Neural crest cell (in vitro differentiated cells): ENCODE data around the gene COL20A1. TPM values are rescaled to one million over a fixed set of nuclear protein-coding genes. Genes with fewer than 3 reads are reported as not detected.
"Not testable (repeated sequence)": the region's sequence is repeated elsewhere in the genome, so short reads cannot be mapped to it uniquely, and the experiment has no call there.

ENCODE experiments used
- DNase-seq: peaks from one replicate; pipeline ENCODE4 v3.0.0; 2021; ENCODE audit warnings: low read depth, mixed read lengths, low spot score
- H3K27ac Mint-ChIP-seq: one replicate; pipeline ENCODE4 v1.8.0; 2021; ENCODE audit warnings: mild to moderate bottlenecking, mixed read lengths; ENCODE audit not compliant: unreplicated experiment
- H3K27me3 Mint-ChIP-seq: 2 replicates; pipeline ENCODE4 v1.8.0; 2021; ENCODE audit warnings: low read depth, mild to moderate bottlenecking, mixed read lengths
- H3K36me3 Mint-ChIP-seq: 2 replicates; pipeline ENCODE4 v1.8.0; 2021; ENCODE audit warnings: low read depth, mild to moderate bottlenecking, mixed read lengths
- H3K4me1 Mint-ChIP-seq: 2 replicates; pipeline ENCODE4 v1.8.0; 2021; ENCODE audit warnings: mixed read lengths
- H3K4me3 Mint-ChIP-seq: one replicate; pipeline ENCODE4 v1.8.0; 2021; ENCODE audit warnings: mild to moderate bottlenecking, mixed read lengths
- H3K9me3 Mint-ChIP-seq: 2 replicates; pipeline ENCODE4 v1.8.0; 2021; ENCODE audit warnings: mixed read lengths
- total RNA-seq: library from RNA; stranded (reverse); gene quantifications from 2 replicates; pipeline ENCODE4 v1.2.1, GENCODE V29; 2021
- TF ChIP-seq, protein P1 (sequence below): fragments of 200-600 bp; sonication (generic); conservative IDR thresholded peaks from 2 replicates; pipeline ENCODE4 v1.5.0; 2021; ENCODE audit warnings: antibody characterized with exemption, mild to moderate bottlenecking

COL20A1 gene
- total RNA-seq, 1 donor from 2014 or later: 10.2 TPM

DNA sequence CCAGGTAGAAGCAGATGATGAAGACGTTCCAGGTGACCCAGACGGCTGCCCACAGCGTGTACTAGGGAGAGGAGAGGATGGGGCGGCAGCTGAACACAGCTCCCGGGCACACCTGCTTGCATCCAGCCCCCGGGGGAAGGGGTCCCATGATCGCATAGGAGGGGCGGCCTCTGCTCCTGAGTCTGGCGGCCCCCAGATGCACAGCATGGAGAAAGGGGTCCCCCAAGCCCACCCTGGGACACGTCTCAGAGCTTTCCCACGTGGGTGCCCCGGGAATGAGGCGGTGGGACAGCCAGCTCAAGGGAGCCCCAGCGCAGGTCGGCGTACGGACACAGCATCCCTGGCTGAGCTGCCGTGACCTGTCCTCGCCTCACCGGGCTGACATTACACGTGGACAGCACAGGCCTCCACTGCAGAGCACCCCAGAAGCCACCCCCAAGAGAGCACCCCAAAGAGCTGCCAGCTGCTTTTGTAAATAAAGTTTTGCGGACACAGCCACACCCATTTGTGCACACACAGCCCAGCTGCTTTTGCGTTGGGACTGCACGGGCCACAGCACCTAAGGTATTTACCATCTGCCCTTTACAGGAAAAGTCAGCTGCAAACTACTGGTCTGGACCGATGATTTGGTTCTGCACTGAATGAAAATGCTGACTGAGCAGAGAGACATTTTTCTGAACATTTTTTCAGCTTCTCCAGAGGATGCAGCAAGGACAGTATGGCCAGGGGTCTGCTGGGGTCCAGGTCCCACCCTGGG is 44.0 kb upstream of the COL20A1 start:
- Mint-ChIP-seq H3K27me3 (no peaks in the 10 kb centered on the region), H3K27ac (no peak overlapping the region), H3K9me3 (no peaks in the 10 kb centered on the region), H3K36me3 (no peaks in the 10 kb centered on the region), H3K4me3 (no peak overlapping the region), H3K4me1 (peaks cover 32% of the 10 kb centered on the region)
- TF ChIP-seq, protein P1, sequence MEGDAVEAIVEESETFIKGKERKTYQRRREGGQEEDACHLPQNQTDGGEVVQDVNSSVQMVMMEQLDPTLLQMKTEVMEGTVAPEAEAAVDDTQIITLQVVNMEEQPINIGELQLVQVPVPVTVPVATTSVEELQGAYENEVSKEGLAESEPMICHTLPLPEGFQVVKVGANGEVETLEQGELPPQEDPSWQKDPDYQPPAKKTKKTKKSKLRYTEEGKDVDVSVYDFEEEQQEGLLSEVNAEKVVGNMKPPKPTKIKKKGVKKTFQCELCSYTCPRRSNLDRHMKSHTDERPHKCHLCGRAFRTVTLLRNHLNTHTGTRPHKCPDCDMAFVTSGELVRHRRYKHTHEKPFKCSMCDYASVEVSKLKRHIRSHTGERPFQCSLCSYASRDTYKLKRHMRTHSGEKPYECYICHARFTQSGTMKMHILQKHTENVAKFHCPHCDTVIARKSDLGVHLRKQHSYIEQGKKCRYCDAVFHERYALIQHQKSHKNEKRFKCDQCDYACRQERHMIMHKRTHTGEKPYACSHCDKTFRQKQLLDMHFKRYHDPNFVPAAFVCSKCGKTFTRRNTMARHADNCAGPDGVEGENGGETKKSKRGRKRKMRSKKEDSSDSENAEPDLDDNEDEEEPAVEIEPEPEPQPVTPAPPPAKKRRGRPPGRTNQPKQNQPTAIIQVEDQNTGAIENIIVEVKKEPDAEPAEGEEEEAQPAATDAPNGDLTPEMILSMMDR: no peak
- no peak for DNase-seq

DNA sequence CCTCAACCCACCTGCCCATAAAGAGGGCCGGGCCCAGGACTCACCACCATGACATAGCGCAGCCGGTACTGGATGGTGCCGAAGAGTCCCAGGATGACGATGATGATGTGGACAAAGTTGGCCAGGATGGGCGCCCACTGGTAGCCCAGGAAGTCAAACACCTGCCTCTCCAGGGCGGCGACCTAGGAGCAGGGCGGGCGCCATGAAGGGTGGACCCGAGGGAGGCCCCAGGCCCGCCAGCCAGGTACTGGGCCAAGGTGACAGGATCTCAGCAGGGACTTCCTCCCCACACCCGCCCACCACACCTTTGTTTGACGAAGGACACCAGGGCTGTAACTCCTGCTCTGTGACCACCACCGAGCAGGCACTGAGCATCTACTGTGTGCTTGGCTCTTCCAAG is 43.1 kb upstream of the COL20A1 start:
- no peak overlapping the region for H3K4me3 Mint-ChIP-seq
- H3K27me3 Mint-ChIP-seq: no peaks in the 10 kb centered on the region
- H3K27ac Mint-ChIP-seq: no peak overlapping the region
- H3K4me1 Mint-ChIP-seq: peaks cover 33% of the 10 kb centered on the region
- H3K36me3 Mint-ChIP-seq: no peaks in the 10 kb centered on the region
- H3K9me3 Mint-ChIP-seq: no peaks in the 10 kb centered on the region
- no peak for DNase-seq
- TF ChIP-seq, protein P1: no peak

DNA sequence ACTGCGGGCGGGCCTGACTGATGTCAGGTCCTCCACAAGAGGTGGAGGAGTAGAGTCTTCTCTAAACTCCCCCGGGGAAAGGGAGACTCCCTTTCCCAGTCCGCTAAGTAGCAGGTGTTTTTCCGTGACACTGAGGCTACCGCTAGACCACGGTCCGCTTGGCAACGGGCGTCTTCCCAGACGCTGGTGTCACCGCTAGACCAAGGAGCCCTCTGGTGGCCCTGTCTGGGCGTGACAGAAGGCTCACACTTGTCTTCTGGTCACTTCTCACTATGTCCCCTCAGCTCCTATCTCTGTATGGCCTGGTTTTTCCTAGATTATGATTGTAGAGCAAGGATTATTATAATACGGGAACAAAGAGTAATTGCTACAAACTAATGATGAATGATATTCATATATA is 41.6 kb upstream of the COL20A1 start:
- TF ChIP-seq, protein P1: peak; percentile 46
- Mint-ChIP-seq H3K4me3 (peak overlapping the region; percentile 86), H3K4me1 (peaks cover 45% of the 10 kb centered on the region), H3K27ac (peak overlapping the region; percentile 70)
- H3K9me3 Mint-ChIP-seq, H3K27me3 Mint-ChIP-seq, H3K36me3 Mint-ChIP-seq: not testable (repeated sequence)
- peak; percentile 37 for DNase-seq

DNA sequence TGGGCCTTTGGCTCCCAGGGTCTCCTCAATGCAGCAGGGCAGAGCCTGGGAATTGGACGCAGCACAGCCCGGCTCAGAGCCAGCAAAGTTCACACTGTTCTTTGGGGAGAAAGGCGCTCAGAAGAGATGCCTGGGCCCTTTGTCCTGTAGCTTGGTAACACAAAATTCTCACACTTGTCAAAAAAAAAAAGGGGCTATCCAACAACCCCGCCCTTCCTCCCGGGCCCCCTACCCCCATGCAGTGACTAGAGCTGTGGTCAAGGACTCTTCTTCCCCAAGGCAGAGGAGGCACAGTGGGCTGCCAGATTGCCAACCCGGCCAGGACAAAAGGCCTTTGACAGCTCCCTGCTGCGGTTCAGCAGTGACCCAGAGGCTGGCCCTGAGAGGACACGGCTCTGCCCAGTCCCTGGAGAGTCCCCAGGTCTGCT is 40.7 kb upstream of the COL20A1 start:
- peak; percentile 22 for DNase-seq
- peaks cover 2% of the 10 kb centered on the region for H3K27me3 Mint-ChIP-seq
- TF ChIP-seq, protein P1: no peak
- H3K4me3 Mint-ChIP-seq: peak overlapping the region; percentile 92
- H3K27ac Mint-ChIP-seq: peak overlapping the region; percentile 93
- H3K9me3 Mint-ChIP-seq: no peaks in the 10 kb centered on the region
- H3K36me3 Mint-ChIP-seq: peaks cover 4% of the 10 kb centered on the region
- H3K4me1 Mint-ChIP-seq: peaks cover 50% of the 10 kb centered on the region

DNA sequence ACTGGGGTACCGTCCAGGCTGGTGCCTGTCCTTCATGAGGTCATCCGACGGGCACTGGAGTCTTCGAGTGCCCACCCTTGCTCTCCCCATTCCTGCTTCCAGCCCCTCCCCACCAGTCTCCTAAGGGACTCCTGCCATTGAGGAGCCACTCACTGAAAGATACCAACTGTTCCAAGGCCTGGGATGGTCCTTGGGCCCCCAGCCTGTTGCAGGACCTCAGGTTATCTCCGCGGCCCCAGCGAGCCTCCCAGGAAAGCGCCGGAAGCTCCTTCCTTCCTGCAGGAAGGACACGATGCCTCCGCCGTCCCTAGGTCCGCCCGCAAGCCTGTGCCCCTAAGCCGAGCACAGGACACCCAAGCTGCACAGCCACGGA is 39.9 kb upstream of the COL20A1 start:
- TF ChIP-seq, protein P1: no peak
- no peak for DNase-seq
- peaks cover 2% of the 10 kb centered on the region for H3K27me3 Mint-ChIP-seq
- peaks cover 4% of the 10 kb centered on the region for H3K36me3 Mint-ChIP-seq
- peak overlapping the region; percentile 93 for H3K27ac Mint-ChIP-seq
- H3K4me1 Mint-ChIP-seq: peaks cover 52% of the 10 kb centered on the region
- H3K9me3 Mint-ChIP-seq: no peaks in the 10 kb centered on the region
- peak overlapping the region; percentile 92 for H3K4me3 Mint-ChIP-seq
